Measurements from ENCODE around the gene WBP4. TPM values are rescaled to one million over a fixed set of nuclear protein-coding genes. Genes with fewer than 3 reads are reported as not detected.
A peak's percentile ranks its signal among the peaks of the same experiment; 100 is the strongest.

WBP4 gene
- total and polyA plus RNA-seq, 9 of the 15 experiments (the other 6 are each of a cell fraction or from before 2014, with no cell fraction given) = 5.5 to 12.2 (median 7.9) TPM

- TF ChIP-seq RBM17 (IDR thresholded peaks at IDR 0.05; ENCODE audit: borderline replicate concordance, low read depth, low read length) = no peak
These were observed 14.2 kb downstream of the WBP4 start (continued) for GRCh38 chr13:41075485-41075884.

- Histone ChIP-seq H3K36me3 (ENCODE audit: control insufficient read depth, insufficient read depth, low read length) (peaks cover 36% of the 10 kb centered on the region), H3K9me1 (ENCODE audit: control insufficient read depth, insufficient read depth, low read length) (no peaks in the 10 kb centered on the region), H3K27me3 (ENCODE audit: control insufficient read depth in 2 of 2, insufficient read depth in 2 of 2, low read length in 2 of 2) (no peaks in the 10 kb centered on the region), H2AFZ (ENCODE audit: low read depth, low read length) (no peak overlapping the region), H3K4me2 (ENCODE audit: insufficient read depth, low read length) (no peak overlapping the region), H3K27ac (ENCODE audit: extremely low read depth, low read depth, low read length) (no peak overlapping the region), H4K20me1 (replicated peaks; ENCODE audit: control insufficient read depth, insufficient read depth, low read length) (no peaks in the 10 kb centered on the region), H3K9ac (ENCODE audit: insufficient read depth in 1 of 2, low read depth in 2 of 2, low read length in 2 of 2) (no peak overlapping the region), H3K9me3 (replicated peaks; ENCODE audit: control insufficient read depth, insufficient read depth, low read depth, low read length) (no peaks in the 10 kb centered on the region), H3K4me1 (replicated peaks in 1 of 2; ENCODE audit: control insufficient read depth in 2 of 2, insufficient read depth in 2 of 2, low read length in 2 of 2) (no peaks in the 10 kb centered on the region; a peak in 1 of 5 replicates), H3K4me3 (no peak overlapping the region), H3K79me2 (ENCODE audit: control insufficient read depth, insufficient read depth, low read length) (no peaks in the 10 kb centered on the region)
- no peak for FAIRE-seq
- in situ Hi-C loops (cut with MboI) (no loop called here), intact Hi-C loops (cut with micrococcal nuclease) (loop anchor here (5.0 kb wide), 1 partner anchor 55 kb away; the partner anchor contains the start of gene KBTBD6)
- ChIA-PET CTCF (ENCODE audit: low intra/inter-chr PET ratio) (no interaction called here), POLR2A (no interaction called here)
- no TSS peak for BruUV-seq (replicated peaks)
- TF ChIP-seq ZNF830 (CRISPR knock-in tag; IDR thresholded peaks at IDR 0.05) = no peak
- 0 out of 2 replicates have a peak, but pooled peaks have one; percentile 63 for TF ChIP-seq SPI1 (IDR thresholded peaks at IDR 0.05; ENCODE audit: borderline replicate concordance, low read depth, low read length)
- 56% methylated on average over 3 of the region's 3 CpGs for WGBS (ENCODE audit: insufficient coverage, low coverage, missing lambda C conversion rate)
- DNase-seq (ENCODE audit: extremely low read depth in 1 of 4, low spot score in 3 of 4) = no peak
- ATAC-seq = no peak
These were observed 16.2 kb downstream of the WBP4 start for GRCh38 chr13:41077475-41077874.

- WGBS (ENCODE audit: insufficient coverage, low coverage, missing lambda C conversion rate) = 93% methylated on average over 4 of the region's 4 CpGs
- in situ Hi-C loops (cut with MboI) (loop anchor here (5.0 kb wide), 1 partner anchor 138 kb away; no protein-coding TSS in a partner anchor), intact Hi-C loops (cut with micrococcal nuclease) (loop anchor here (5.0 kb wide), 1 partner anchor 53 kb away; the partner anchor contains the start of gene KBTBD6)
- H3K4me3 ChIP-seq = no peak overlapping the region
- no peak for ATAC-seq
- no peak for DNase-seq (ENCODE audit: extremely low read depth in 1 of 4, low spot score in 3 of 4)
- H3K4me2 ChIP-seq (ENCODE audit: insufficient read depth, low read length) = no peak overlapping the region
- H3K36me3 ChIP-seq (ENCODE audit: control insufficient read depth, insufficient read depth, low read length) = peaks cover 39% of the 10 kb centered on the region
- ChIA-PET CTCF (ENCODE audit: low intra/inter-chr PET ratio) (no interaction called here), POLR2A (no interaction called here)
- no TSS peak for BruUV-seq (replicated peaks)
- H3K9ac ChIP-seq (ENCODE audit: insufficient read depth in 1 of 2, low read depth in 2 of 2, low read length in 2 of 2) = no peak overlapping the region
- no peaks in the 10 kb centered on the region for H4K20me1 ChIP-seq (replicated peaks; ENCODE audit: control insufficient read depth, insufficient read depth, low read length)
- FAIRE-seq = no peak
- H3K27me3 ChIP-seq (ENCODE audit: control insufficient read depth in 2 of 2, insufficient read depth in 2 of 2, low read length in 2 of 2) = no peaks in the 10 kb centered on the region
- H3K9me3 ChIP-seq (replicated peaks; ENCODE audit: control insufficient read depth, insufficient read depth, low read depth, low read length) = no peaks in the 10 kb centered on the region
- H3K4me1 ChIP-seq (replicated peaks in 1 of 2; ENCODE audit: control insufficient read depth in 2 of 2, insufficient read depth in 2 of 2, low read length in 2 of 2) = no peaks in the 10 kb centered on the region; a peak in 1 of 5 replicates
- H3K27ac ChIP-seq (ENCODE audit: extremely low read depth, low read depth, low read length) = no peak overlapping the region
- H3K9me1 ChIP-seq (ENCODE audit: control insufficient read depth, insufficient read depth, low read length) = no peaks in the 10 kb centered on the region
- H2AFZ ChIP-seq (ENCODE audit: low read depth, low read length) = no peak overlapping the region
- no peaks in the 10 kb centered on the region for H3K79me2 ChIP-seq (ENCODE audit: control insufficient read depth, insufficient read depth, low read length)
- TF ChIP-seq CTBP1 (IDR thresholded peaks at IDR 0.05; ENCODE audit: borderline replicate concordance) = no peak
- no peak for TF ChIP-seq HDAC3 (IDR thresholded peaks at IDR 0.05; ENCODE audit: borderline replicate concordance, partially characterized antibody)
- TF ChIP-seq ATF1 (CRISPR knock-in tag; IDR thresholded peaks at IDR 0.05) = no peak
- TF ChIP-seq ATF1 (tag; IDR thresholded peaks at IDR 0.05) = no peak
- TF ChIP-seq MTA2 (IDR thresholded peaks at IDR 0.05; ENCODE audit: low read depth) = no peak
- TF ChIP-seq HEY1 (CRISPR knock-in tag; IDR thresholded peaks at IDR 0.05; ENCODE audit: borderline replicate concordance) = no peak
- TF ChIP-seq LEF1 (IDR thresholded peaks at IDR 0.05) = no peak
- no peak for TF ChIP-seq YBX1 (IDR thresholded peaks at IDR 0.05)
- no peak for TF ChIP-seq BRF2 (IDR thresholded peaks at IDR 0.05; ENCODE audit: borderline replicate concordance, insufficient read depth, insufficient read length)
- no peak for TF ChIP-seq SMAD2 (IDR thresholded peaks at IDR 0.05; ENCODE audit: low read depth, low read length)
- TF ChIP-seq RBM14 (IDR thresholded peaks at IDR 0.05; ENCODE audit: borderline replicate concordance, insufficient read depth, low read depth, low read length) = no peak
- TF ChIP-seq RBM39 (optimal IDR thresholded peaks at IDR 0.05; ENCODE audit: low read depth, low read length) = no peak
- TF ChIP-seq ILF3 (IDR thresholded peaks at IDR 0.05; ENCODE audit: borderline replicate concordance) = no peak
- no peak for TF ChIP-seq PPARD (CRISPR knock-in tag; IDR thresholded peaks at IDR 0.05)
These were observed 18.4 kb downstream of the WBP4 start for GRCh38 chr13:41079725-41080124.

All from K562 (cell line).